ENCODE results near the gene DDI2.

The DDI2 gene

DNA sequence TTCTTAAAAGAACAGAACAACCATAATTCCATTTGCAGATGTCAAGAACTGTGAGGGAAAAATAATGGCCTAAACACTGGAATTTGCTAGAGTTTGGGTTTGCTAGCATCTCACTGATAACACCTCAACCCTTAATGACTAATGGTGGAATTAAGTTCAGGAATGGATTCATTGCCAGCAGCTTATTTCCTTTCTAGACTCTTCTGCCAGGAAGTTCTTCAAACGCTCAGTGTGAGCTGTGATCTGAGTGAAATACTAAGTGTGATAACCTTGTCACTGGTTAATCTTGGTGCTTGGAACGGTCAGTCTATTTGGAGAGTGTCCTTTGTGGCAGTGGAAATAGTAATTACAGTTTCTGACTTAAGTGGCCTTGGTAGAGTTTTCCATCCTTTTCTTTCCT, 45.2 kb downstream of the DDI2 start:
- no peak overlapping the region for H3K27ac ChIP-seq
- no peak for TF ChIP-seq ZFX (IDR thresholded peaks at IDR 0.05)
- TF ChIP-seq CTCF (conservative IDR thresholded peaks at IDR 0.05) = no peak

DNA sequence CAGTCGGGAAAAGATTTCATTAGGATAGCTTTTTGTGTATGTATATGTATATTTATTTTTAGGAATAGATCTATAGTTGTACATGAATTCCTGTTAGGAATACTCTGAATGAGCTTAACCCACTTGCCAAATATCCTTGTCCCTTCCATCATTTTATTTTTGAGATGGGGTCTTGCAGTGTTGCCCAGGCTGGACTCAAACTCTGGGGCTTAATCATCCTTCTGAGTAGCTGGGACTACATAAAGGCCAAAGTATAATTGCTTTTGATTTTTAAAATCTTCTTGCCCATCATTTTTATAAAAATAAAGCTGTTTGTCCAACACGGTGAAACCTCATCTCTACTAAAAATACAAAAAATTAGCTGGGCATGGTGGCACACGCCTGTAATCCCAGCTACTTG, 46.7 kb downstream of the DDI2 start:
- no peak for TF ChIP-seq CTCF (conservative IDR thresholded peaks at IDR 0.05)
- no peak for TF ChIP-seq ZFX (IDR thresholded peaks at IDR 0.05)
- H3K27ac ChIP-seq = no peak overlapping the region

DNA sequence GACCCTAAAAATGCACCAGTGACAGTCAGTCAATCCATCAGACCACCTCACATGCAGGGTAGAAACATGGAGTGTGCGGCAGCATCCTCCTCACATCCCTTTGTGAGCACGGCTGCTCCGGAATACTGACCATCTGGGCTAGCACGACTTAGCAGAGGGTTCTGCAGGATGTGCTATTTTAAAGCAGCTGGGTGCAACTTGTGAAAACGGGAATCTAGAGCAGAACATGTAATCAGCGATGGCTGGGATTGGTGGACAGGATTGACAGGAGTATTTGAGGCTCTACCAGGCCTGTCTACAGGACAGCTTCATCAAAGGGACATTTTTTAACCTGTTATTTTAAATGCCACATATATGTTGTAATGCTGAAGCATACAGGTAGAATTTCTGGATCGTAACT, 50.1 kb downstream of the DDI2 start:
- H3K27ac ChIP-seq = no peak overlapping the region
- TF ChIP-seq ZFX (IDR thresholded peaks at IDR 0.05) = no peak
- no peak for TF ChIP-seq CTCF (conservative IDR thresholded peaks at IDR 0.05)

DNA sequence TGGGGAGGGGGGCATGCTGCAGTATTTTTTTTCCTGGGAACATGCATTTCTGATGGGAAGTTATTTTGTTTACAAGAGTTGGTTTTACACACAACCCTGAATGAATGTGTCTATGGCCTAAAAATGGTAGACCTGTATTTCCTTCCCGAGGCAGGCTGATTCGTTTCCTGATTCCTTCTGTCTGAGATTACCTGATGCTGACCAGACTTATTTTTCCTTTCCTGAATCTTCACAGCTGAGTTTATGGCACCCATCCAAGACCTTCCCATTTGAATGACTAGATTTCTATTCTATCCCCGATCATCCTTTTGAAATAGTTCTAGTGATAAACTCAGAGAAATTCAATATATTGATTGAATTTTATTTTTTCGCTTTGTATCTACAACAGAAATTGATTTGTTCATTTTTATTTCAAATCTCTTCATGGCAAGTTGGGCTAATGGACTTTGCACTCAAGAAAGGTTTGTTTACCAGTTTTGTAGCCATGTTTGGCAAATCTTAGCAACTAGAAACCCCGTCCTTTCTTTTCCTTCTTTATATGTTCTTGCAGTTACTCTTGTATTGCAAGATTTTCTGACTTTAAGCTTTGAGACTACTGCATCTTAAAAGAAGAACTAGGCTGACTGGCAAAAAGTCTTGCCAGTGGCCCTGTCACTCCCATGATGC, 51.0 kb downstream of the DDI2 start:
- TF ChIP-seq ZFX (IDR thresholded peaks at IDR 0.05) (no peak), CTCF (conservative IDR thresholded peaks at IDR 0.05) (no peak)
- no peak overlapping the region for H3K27ac ChIP-seq

GRCh38 chr1:15669074-15669473, 51.8 kb downstream of the DDI2 start:
- H3K27ac ChIP-seq = no peak overlapping the region
- no peak for TF ChIP-seq CTCF (conservative IDR thresholded peaks at IDR 0.05)
- TF ChIP-seq ZFX (IDR thresholded peaks at IDR 0.05) = no peak

GRCh38 chr1:15669864-15670263, 52.6 kb downstream of the DDI2 start:
- no peak overlapping the region for H3K27ac ChIP-seq
- no peak for TF ChIP-seq ZFX (IDR thresholded peaks at IDR 0.05)
- no peak for TF ChIP-seq CTCF (conservative IDR thresholded peaks at IDR 0.05)

DNA sequence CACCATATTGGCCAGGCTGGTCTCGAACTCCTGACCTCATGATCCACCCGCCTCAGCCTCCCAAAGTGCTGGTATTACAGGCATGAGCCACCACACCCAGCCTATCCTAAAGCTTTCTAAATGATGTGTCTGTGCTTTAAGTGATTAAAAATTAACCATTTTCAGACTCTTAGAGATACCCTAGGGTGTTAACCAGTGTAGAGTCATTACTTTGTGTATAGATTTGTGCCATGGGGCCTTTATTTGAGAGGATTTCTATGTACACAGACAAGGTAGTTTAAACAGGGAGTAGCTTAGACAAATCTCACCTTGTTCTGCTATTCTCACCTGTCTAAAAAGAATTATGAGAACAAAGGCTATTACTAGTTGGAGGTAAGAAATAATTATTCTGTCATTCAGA, 54.2 kb downstream of the DDI2 start:
- TF ChIP-seq ZFX (IDR thresholded peaks at IDR 0.05) (no peak), CTCF (conservative IDR thresholded peaks at IDR 0.05) (no peak)
- no peak overlapping the region for H3K27ac ChIP-seq

Data from C4-2B (cell line).